GM18498 (cell line): ENCODE data around the gene HSBP1L1.

Experiments
- ATAC-seq: cut with Tn5 transposase; IDR thresholded peaks from one replicate; pipeline ENCODE4 v1.9.1; 2021; ENCODE audit warnings: mild to moderate bottlenecking, moderate library complexity; ENCODE audit not compliant: unreplicated experiment

Gene HSBP1L1

DNA sequence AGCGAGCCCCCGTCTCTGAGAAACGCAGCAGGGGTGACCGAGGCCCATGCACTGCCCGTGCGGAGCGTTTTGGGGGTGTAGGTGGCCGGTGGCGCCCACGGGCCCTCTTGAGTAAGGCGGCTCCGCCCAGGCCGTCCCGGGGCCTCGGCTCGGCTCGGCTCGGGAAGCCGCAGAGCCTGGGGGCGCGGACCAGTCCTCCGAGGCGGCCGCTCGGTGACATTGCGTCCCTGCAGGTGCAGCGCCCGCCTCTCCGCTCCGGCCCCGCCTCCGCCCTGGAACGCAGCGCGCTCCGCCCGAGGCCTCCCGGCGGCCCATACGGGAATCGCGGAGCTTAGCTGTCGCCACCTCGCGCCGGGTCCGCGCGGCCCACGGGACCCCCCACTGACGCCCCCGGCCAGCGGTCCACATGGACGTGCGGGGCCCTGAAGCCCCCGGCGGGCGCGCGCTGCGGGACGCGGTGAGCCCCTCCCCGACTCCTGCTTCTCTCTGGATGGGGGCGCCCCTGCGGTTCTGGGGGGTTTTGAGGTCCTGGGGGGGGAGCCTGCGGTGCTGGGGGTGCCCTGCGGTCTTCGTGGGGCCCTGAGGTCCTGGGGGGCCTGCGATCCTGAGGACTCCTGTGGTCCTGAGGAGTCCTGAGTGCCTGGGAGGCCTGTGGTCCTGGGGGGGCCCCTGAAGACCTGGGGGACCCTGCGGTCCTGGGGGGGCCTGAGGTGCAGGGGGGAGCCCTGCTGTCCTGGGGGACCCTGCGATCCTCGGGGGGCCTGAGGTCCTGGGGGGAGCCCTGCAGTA is at the start of gene HSBP1L1:
Gene HSBP1L1 (plus strand): TSS at position 314 of the 789 bp plus-strand sequence. CDS start 93 bp downstream, at position 407.
- peak; percentile 69 for ATAC-seq

DNA sequence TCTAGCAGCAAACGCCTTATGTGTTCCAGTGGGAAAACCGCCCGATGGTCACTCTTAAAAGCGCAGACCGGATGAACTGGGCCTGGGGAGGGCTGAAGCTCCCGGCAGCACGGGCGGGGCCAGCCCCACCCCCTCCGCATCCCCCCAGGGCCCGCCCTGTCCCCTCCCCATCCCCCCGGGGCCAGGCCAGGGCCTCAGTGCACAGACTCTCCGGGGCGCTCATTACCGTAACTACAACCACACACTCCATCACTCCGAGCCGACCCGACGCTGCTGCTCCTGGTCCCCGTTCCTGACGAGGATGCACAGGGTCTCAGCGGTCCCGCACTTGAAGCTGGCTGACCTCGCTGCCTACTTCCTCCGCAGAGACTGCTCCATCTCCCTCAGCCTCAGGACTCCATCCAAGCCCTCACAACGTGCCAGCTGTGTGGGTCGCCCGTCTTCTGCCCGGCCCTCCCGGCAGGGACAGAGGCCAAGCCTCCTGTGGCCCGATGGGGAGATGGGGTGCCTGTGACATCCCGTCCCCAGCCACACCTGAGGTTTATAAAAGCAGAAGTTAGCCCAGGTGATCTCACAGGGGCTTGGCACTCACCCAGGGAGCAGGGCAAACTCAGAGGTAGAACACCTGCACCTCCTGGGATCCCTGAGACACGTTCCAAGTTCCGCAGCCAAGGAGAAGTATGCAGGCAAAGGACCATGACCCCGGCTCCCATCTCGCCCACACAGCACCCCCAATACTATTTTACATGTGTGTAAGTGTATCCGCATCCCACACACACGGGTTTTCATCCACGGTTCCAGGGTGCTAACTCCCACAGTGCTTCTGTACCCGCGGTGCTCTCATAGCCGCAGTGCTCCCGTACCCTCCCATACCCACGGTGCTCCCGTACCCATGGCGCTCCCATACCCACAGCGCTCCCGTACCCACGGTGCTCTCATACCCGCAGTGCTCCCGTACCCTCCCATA is 49.0 kb upstream of the HSBP1L1 start:
- no peak for ATAC-seq

DNA sequence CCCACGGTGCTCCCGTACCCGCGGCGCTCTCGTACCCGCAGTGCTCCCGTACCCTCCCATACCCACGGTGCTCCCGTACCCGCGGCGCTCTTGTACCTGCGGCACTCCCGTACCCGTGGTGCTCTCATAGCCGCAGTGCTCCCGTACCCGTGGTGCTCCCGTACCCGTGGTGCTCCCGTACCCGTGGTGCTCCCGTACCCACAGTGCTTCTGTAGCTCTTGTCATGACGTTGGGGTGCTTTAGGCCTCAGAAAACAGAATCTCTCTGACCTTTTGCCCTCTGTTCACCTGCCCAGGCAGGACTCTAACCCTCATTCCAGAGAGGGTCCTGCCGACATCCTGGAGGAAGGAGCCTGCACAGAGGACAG is 48.3 kb upstream of the HSBP1L1 start:
- no peak for ATAC-seq

DNA sequence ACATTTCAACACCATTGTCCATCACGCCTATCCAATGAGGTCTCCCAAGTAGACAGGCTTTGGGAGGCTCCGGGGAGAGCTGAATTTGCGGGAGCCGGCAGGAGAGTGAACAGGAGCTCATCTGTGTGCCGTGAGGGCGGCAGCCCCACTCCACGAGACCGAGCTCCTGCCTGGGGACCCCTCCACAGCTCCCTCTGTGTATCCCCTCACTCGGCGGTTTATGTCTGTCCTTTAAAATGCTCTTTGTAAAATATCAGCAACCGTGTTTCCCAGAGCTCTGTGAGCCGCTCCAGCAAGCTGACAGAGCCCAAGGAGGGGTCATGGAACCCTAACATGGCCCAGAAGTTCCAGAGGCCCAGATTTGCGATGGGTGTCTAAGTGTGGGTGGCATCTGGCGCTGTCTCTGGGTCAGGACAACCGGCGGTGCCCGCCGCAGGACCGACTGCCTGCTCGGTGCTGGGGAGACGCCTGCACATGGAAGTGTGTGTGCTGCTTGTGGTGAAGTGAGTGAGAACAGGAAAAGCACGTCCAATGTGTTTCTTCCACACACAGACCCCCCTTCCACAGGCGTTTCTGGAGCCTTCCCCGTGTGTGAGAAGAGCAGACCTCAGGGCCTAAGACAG is 47.8 kb upstream of the HSBP1L1 start:
- ATAC-seq = no peak

DNA sequence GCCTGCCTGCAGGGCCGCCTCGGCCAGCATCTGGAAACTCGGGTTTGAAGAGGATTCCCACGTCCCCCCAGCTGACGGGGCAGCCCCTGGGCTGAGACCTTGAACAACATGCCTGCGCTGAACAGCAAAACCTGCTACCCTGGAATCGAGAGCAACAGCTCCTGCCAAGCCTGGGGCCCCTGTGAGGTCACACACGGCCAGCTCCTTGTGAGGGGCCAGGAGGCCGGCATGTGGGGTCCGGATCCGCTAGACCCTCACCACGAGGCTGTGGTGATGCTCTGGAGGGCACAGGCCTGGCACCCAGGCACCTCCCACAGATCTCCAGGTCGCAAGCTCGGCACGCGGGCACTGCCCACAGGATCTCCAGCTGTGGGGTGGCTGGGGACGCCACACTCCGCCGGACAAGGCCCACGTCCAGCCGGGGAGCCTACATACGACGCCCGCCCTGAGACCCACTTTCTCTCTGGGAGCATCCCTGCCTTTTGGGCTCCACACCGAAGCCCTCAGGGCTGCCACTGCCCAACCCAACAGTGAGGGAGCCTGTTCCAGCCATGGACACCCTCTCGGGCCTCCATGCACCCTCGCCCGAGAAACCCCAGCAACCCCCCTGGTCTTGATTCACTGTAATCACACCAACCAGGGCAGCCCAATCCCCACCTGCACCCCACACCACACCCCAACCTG is 47.1 kb upstream of the HSBP1L1 start:
- no peak for ATAC-seq

DNA sequence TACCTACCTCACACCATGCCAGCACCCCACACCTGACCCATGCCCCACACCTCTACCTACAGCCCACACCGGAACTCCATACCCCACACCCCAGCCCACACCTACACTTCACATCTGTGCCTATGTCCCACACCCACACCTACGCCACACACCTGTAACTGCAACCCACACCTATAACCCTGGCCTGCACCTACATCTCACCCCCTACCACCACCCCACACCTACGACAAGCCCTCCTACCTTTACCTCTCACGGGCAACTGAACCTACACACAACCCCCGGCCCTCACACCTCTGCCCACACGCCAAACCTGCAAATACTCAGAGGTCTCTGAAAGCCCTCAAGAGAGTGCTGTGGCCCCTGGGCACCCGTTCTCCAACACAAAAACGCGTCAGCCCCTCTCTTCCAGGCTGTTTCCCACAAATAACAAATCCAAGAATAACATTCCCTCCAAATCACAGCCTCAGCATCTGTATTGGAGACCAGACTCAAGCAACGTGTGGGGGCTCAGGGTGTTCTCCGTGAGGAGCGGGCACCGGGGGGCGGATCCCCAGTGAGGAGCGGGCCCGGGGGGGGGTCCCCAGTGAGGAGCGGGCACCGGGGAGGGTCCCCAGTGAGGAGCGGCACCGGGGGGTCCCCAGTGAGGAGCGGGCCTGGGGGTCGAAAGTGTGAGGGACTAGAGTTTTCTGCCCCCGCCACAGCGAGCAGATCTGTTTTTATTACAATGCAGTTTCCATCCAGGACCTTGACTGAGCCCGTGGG is 46.4 kb upstream of the HSBP1L1 start:
- ATAC-seq = no peak

DNA sequence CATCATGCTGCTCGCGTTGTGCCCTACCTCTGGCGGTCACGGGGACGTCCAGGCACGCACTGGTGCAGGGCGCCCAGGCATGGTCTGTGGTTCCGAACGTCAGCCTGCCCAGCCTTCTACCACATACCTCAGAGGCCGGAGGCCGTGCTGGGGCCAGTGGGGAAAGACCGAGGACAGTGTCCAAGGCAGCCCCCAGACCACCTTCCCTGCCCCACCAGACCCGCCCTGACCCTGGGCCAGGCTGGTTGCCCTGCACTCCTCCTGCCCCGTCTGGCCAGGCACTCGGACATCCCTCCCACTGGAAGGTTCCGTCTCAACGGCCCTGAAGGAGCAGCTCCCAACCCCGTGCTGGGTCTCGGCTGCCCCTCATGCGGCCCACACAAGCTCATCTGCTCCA is 45.8 kb upstream of the HSBP1L1 start:
- no peak for ATAC-seq

DNA sequence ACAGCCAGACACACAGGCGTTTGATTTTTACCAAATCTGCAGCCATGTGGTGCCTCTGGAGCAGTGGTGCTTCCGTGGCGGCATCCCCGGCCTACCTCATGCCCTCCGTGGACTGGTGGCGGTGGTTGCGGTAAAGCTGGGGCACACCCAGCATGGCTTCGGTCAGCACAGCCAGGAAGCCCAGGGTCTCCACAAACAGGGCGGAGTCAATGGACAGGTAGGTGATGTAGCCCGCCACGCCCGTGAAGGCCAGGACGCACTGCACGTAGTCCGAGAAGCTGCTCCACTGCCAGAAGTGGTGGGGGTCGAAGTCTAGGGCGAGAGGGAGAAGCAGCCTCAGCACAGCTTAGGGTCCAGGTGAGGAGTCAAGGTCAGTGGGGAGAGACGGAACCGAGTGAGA is 45.4 kb upstream of the HSBP1L1 start:
- no peak for ATAC-seq

DNA sequence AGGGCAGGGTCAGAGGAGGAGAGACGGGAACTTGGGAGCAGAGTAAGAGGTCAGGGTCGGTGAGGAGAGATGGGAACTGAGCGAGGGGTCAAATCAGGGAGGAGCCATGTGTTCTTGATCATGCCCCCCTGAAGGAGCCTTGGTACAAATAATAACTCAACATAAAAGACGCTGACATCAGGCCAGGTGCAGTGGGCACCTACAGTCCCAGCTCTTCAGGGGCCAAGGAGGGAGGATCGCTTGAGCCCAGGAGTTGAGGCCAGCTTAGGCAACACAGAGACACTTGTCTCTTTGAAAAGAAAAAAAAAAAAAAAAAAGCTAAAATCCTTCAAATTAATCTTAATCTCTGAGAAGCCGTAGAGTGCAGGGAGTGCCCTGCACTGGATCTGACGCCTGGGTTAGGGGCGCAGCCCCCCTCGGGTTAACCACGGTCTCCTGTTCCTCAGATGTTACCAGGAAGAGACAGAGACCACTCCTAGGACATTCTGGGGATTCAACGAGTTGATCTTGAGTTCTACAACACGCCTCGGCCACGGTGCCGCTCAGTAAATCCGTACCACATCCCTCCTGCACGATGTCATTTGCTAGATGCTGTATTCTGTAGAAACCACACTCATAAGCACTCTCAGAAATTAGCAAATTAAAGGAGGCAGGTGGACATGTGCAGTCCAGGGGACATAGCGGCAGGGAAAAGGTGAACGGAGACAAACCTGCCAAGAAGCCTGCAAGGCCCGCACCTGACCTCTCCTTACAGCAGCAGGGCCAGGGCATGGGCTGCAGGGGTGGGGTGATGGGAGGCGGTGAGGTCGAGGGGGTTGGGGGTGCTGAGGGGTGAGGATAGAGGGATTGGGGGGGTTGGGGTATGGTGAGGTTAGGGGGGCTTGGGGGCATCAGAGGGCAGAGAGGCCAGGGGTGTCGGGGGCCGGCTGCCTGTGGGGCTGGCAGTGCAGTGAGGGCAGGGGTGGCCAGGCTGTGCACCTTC is 42.2 kb upstream of the HSBP1L1 start:
- ATAC-seq = no peak

DNA sequence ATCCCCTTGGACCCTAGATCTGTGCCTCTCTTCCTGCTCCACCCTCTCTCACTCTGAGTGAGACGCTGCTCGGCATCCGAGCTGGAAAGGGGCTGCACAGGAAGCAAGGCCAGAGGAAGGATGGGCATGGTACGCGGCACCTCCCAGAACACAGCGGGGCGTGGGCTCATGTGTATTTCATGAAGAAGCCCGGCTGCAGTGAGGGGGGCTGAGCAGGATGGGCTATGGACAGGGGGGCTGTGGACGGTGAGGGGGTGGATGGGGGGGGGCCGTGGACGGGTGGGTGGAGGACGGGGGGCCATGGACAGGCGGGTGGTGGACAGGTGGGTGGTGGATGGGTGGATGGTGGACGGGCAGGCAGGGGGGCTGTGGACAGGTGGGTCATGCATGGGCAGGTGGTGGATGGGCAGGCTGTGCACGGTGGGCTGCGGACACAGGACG is 41.5 kb upstream of the HSBP1L1 start:
- ATAC-seq = no peak

DNA sequence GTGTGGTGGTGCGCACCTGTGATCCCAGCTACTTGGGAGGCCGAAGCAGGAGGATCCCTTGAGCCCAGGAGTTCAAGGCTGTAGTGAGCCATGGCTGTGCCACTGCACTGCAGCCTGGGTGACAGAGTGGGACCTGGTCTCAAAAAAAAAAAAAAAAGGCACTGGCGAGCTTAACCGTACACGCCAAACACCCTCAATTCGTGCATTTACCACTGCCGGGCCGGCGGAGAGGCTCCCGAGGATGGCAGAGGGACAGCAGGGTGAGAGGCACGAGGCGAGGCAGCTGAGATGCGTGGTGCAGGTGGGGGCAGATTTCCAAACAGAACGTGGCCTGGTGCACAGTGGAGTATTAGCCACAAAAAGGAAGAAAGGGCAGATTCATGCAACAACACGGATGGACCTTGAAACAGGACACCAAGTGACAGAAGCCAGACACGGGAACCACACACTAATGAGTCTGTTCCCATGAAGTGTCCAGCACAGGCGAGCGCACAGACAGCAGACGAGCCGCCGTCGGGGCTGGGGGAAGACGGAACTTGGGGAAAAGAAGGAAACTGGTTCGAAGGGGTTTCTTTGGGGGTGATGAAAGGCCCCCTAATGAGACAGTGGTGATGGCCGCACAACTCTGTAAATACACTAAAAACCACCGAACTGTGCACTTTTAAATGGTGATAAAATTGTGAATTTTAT is 40.4 kb upstream of the HSBP1L1 start:
- no peak for ATAC-seq

DNA sequence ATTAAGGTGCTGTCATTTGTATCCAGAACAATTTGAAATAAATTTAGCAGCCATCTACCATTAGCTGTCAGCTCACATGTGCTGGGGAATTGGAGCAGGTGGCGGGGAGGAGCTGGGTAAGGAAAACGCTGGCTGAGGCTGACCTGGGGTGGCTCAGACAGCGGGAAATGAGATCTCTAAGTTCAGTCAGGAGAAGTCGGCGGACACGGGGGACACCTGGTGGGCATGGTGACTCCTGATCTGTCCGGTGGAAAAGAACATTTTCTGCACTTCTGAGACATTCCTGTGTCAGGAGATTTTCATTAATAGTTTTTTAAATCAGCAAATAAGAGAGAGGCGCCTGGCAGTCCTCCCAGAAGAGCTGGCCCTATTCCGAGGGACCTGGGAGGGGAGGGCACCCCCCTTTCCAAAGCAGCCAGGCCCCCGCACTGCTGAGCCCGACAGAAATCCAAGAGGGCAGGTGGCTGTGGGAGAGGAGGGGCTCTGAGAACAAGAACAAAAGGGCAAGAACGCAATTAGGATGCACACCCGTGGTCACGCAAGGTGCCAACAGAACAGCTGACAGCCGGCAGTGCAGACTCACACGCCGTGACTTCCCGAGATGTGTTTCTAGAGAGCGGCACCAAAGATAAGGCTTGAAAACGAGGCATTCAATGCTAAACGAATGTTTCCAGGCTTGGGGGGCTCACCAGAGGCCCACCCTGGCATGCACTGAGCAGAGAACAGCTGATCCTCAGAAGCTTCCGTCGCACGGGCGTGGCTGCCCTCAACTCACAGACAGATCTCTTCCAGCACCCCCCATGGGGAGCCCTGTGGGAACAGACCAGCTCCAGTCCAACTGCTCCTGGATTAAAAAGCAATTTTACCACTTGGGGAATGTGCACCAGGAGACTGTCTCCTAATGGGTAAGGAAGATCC is 39.4 kb upstream of the HSBP1L1 start:
- ATAC-seq = no peak

DNA sequence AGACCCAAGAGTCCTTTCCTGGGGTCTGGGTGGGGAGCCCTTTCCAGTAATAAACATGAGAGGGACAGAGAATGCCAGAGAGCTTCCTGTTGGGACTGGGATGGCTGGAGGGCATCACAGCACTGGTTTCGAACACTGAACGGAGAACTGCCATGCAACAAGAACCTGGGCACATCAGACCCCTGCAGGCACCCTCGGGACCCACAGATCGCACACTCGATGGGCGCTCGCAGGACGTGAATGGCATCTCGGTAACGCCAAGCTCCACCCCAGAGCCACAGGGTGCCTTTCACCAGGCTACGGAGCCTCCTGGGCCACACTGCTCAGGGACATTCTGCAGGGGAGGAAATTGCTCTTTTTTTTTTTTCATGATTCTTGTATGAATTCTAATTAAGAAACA is 38.1 kb upstream of the HSBP1L1 start:
- ATAC-seq = no peak

DNA sequence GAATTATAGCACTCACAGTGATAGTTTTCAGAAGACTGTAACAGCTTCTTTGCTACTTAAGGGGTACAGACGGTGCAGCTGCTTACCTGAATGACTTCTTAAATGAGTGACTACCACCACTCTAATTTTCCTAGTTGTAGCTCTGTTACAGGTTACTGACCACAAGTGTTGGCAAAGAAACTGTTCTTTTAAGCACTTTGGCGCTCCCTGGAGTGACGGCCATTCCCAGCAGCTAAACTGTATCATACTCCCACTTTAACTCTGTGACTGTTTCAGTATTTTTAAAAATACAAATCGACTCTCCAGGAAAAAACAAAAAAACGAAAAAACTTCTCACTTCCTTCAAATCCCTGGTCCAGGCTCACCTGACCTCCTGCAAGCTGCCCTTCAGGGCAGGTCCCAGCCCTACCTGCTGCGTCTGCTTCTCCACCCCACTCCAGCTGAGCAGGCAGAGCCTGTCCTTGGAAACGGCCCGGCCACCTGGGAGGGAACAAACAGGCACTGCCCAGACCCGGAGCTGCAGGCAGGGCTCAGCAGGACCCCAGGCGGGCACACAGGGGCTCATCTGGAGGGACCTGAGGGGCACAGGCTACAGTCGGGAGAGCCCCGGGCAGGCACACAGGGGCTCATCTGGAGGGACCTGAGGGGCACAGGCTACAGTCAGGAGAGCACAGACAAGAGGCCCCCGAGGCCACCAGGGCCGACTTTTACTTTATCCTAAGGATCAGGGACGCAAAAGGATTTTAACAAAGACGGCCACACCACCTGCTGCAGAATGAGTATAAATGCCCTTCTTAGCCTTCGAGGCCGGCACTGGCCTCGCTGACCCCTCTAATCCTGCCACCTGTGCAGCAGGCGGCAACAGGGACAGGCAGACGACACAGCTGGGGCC is 37.5 kb upstream of the HSBP1L1 start:
- no peak for ATAC-seq

DNA sequence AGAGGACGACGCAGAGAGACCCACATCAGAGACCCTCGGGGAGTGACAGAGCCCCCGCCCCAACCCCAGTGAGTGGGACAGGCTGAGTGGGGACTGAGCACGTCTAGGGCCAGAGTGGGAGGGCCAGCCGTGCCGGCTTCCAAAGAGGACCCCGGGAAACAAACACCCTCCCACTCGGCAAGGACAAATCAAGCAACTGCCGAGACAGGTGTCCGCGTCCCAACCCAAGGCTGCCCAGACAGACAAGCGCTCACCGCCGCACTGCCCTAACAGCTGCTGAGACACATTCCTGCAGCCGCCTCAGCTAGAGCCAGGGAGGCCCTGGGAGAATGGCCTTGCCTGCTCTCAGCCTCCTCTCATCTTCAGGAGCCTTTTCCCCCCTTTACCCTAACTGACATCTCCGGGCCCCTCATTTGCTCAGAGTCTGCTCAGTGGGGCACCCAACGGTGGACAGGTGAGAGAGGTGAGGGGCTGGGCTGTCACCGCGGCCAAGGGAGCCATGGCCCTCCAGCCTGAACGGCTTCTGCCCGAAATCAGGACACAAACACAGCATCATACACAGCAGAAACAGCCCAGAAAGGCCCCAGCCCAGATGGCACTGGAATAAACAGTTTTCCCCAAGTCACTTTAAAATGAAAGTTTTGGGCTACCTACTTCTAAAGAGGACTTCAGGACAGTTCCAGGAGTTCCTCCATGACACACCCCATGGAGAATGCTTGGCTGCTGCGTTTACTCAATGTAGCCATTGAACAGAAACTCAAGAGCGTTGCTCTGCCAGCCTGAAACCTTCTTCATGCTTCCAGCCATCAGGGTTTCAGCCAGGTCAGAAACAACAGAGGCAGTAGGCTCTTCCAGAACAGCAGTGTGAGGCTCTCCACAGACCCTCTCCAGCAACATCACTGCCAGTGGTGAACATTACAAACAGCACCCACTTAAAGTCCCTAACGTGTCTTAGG is 36.6 kb upstream of the HSBP1L1 start:
- ATAC-seq = no peak
